ENCODE results near the gene STIMATE. TPM values are rescaled to one million over a fixed set of nuclear protein-coding genes. Genes with fewer than 3 reads are reported as not detected.

STIMATE gene
- total and polyA plus RNA-seq, 2 experiments from 2014 or later, result 11.2 to 23.6 TPM

- TF ChIP-seq STAT1 (IDR thresholded peaks at IDR 0.05; ENCODE audit: unreplicated experiment), result no peak
- TF ChIP-seq ETS1 (IDR thresholded peaks at IDR 0.05), result no peak
- no peak for TF ChIP-seq ZNF331 (CRISPR knock-in tag; IDR thresholded peaks at IDR 0.05; ENCODE audit: low read depth)
- no peak for TF ChIP-seq EZH2phosphoT487 (IDR thresholded peaks at IDR 0.05; ENCODE audit: unreplicated experiment)
- TF ChIP-seq JUNB (IDR thresholded peaks at IDR 0.05; ENCODE audit: unreplicated experiment), result no peak
- TF ChIP-seq CREB1 (CRISPR knock-in tag; IDR thresholded peaks at IDR 0.05; ENCODE audit: low read depth), result no peak
- no peak for TF ChIP-seq CTCF (conservative IDR thresholded peaks at IDR 0.05; ENCODE audit: low read depth in 2 of 2)
Observed at GRCh38 chr3:52904000-52904399, 6.7 kb upstream of the STIMATE start (continued).

DNA sequence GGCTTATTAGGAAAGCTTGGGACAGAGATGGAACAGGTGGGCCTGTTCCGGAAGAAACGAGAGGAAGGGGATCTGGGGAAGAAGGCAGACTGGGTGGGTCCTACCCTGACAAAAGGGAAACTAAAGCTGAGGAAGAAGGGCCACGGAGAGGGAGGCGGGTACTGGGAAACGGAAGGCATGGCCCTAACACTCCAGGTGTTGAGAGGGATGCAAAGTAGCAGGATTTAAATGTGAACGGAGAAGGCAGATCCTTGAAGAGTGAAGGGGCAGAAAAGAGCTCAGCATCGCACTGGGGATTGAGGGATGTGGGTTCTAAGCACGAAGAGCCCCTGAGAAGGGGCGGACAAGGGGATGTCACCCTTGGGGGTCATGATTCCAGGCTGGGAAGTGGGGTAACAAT is 735 bp downstream of the STIMATE start:
- Mint-ChIP-seq H3K9me3 (no peaks in the 10 kb centered on the region; the same call in 2 of the 3 replicates), H3K4me3 (peak overlapping the region; percentile 95), H3K4me1 (peaks cover 18% of the 10 kb centered on the region), H3K36me3 (ENCODE audit: low read depth) (peaks cover 5% of the 10 kb centered on the region; the same call in 1 of the 3 replicates), H3K27ac (peak overlapping the region; percentile 80), H3K27me3 (ENCODE audit: insufficient read depth, low read depth, poor library complexity) (no peaks in the 10 kb centered on the region)
- Histone ChIP-seq H3K27ac (ENCODE audit: low read depth) (peak overlapping the region; percentile 78; the same call in 1 of the 2 replicates), H3K4me1 (ENCODE audit: insufficient read depth) (peaks cover 8% of the 10 kb centered on the region), H4K20me1 (replicated peaks; ENCODE audit: insufficient read depth) (peaks cover 13% of the 10 kb centered on the region), H2AFZ (peak overlapping the region; percentile 89), H3K4me3 (peak overlapping the region; percentile 83), H3K27me3 (ENCODE audit: insufficient read depth) (0 out of 2 replicates have a peak, but pooled peaks cover 6% of the 10 kb centered on the region), H3K79me2 (replicated peaks; ENCODE audit: insufficient read depth) (peaks cover 37% of the 10 kb centered on the region), H3K4me2 (peak overlapping the region; percentile 84), H3F3A (replicated peaks; ENCODE audit: low read depth) (peaks cover 11% of the 10 kb centered on the region), H3K36me3 (ENCODE audit: insufficient read depth) (no peaks in the 10 kb centered on the region; the same call in 1 of the 2 replicates), H3K9me2 (ENCODE audit: insufficient read depth) (no peaks in the 10 kb centered on the region)
- TF ChIP-seq REST (IDR thresholded peaks at IDR 0.05; ENCODE audit: unreplicated experiment), result no peak
- TF ChIP-seq POLR2AphosphoS5 (IDR thresholded peaks at IDR 0.05; ENCODE audit: low read depth), result 0 out of 2 replicates have a peak, but pooled peaks have one; percentile 31
- DNase-seq (ENCODE audit: low spot score) (peak; percentile 77), ATAC-seq (peak; percentile 62)

Measured in GM23338 (cell line).